CD4-positive, alpha-beta T cell treated with Interleukin-2 at 100 ng/mL for 4 hours (primary cell): ENCODE data around the gene ATE1.
A peak's percentile ranks its signal among the peaks of the same experiment; 100 is the strongest.
"Not testable (repeated sequence)": the region's sequence is repeated elsewhere in the genome, so short reads cannot be mapped to it uniquely, and the experiment has no call there.

Experiments used
- DNase-seq: peaks from one replicate; pipeline ENCODE4 v3.0.0-alpha.2; 2020; ENCODE audit warnings: low spot score

Gene ATE1

DNA sequence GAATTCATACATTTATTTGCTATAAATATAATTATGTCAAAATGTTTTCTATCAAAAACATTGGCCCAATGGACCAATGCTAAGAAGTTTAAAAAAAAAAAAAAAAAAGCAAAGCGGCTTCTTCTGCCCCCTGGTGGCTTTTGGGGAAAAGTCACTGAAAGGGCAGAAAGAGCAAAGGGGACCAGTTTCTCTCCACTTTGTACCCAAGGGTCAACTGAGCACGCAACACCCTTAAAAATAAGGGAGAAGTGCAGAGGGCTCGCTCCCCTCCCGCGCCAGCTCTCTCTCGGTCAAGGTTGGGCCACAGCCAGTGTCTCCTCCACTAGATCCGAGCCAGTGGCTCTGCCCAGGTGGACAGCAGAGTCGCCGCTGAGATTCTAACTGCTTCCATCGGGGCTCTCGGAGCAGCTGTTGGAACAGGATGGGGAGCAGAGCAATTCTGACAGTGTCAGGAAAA, 193.2 kb downstream of the ATE1 start:
- DNase-seq: no peak

DNA sequence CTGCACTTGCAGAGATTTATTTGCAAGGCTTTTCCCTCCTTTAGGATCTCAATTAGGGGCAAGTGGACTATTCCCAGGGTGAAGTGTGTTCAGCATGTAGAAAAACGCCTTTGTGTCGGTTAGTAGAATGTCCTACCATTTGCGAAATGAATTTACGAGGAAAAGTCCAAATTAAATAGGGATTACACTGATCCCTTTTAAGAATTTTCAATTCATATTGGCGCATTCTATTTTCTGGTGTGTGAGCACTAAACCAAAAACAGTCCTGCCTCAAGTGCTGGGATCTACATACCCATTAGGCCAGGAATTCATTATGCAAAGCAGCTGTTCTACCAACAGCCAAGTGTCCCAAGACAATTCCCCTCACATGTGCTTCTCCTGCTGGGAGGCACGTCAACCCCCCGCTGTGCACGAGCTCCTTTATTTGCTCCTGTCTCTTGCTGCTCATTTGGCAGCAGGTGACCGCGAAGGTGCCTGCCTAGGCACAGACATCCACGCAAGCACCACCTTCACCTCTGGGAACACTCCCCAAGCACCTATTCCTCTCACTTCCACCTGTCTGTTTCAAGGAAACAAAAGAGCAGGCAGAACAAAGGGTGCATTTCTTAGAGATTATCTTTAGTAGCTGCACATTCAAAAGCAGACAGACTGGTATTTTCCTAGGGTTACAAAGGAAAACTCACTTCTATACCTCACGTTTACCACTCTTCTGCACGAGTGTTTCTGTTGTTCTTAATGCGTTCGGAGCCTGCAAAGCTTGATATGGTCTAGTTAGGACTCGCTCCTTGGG, 195.0 kb downstream of the ATE1 start:
- DNase-seq: no peak

DNA sequence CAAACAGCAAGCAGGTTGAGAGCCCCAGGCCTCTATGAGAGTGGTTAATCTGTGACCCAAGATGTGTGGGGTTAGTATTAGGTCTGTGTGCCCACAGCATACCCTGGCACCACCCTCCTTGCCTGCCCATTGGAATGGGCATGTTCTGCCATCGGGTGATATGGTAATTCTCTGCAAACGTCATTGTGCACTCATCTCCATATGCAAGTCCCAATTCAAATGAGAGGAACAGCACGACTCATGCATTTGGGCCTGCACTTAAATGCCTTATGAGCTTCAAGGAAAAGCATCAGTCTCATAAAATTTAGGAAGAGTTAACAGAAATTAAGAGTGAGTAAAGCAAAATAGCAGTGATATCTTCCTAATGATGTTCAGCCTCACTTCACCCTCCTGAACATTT, 195.7 kb downstream of the ATE1 start:
- DNase-seq: no peak

GRCh38 chr10:121724282-121724681, 203.5 kb downstream of the ATE1 start:
- DNase-seq: no peak

DNA sequence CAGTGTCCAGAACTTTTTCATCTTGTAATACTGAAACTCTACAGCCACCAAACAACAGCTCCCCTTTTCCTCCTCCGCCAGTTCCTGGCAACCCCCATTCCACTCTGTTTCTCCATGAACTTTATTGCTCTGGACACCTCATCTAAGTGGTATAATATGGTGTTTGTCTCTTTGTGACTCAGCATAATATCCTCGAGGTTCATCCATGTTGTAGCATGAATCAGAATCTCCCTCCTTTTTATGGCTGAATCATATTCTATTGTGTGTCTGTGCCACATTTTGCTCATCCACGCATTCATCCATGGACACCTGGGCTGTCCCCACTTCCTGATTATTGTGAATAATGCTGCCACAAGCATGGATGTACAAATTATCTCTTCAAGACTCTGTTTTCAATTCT, 205.2 kb downstream of the ATE1 start:
- no peak for DNase-seq

DNA sequence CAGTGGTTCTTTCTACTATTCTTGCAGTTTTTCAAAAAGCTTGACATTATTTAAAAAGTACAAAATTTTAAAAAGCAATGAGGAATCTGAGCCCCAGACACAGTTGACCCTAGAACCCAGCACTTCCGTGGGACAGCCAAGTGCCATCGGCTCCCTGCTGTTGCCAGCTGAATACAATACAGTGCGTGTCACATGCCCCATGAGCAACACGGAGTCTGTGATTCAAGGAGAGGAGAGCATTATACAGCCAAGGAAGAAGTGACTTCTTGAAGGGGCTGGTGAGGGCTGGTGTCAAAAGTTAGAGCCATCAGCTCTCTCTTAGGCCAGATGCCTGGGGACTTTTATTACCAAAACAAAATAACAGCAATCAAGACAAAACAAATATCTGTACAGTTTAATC, 206.6 kb downstream of the ATE1 start:
- DNase-seq: no peak

- no peak for DNase-seq
These were observed 211.9 kb downstream of the ATE1 start for GRCh38 chr10:121715969-121716368.

DNA sequence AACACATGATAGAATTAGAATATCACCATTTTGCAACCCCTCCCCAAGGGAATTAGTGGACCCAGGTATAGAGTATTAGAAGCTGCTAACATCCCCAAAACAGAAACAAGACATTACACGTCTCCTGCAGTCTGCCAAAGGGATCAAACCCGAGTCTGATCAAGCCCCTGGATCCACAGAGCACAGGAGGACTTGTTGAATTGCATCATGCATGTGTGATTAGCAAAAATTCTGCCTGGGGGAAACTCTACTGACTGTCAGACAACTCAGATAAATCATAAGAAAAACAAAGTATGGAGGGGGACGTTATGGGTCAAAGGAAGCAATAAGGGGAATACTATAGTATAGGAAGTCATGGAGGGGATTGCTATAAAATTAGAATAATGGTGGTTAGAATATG, 212.8 kb downstream of the ATE1 start:
- DNase-seq: no peak

- DNase-seq: no peak
These were observed 214.3 kb downstream of the ATE1 start for GRCh38 chr10:121713486-121713885.

GRCh38 chr10:121710971-121711370, 216.9 kb downstream of the ATE1 start:
- DNase-seq: no peak

DNA sequence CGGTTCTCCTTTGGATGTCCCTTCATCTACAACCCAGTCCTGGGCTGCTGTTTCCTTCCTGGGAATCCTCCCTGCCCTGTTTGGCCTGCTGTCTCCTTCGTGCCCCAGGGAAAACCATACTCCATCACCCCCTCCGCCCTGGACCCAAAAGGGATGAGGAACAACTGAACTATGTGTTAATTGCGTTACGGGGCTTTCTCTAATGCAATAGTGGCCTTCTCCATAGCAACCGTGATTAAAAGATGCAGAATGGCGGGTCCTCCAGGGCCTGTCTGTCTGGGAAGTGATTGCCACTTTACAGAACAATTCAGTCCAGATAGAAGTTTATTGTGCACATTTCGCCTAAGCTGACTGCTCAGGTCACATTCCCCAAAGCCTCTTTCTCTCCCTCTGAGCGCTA, 217.6 kb downstream of the ATE1 start:
- no peak for DNase-seq

DNA sequence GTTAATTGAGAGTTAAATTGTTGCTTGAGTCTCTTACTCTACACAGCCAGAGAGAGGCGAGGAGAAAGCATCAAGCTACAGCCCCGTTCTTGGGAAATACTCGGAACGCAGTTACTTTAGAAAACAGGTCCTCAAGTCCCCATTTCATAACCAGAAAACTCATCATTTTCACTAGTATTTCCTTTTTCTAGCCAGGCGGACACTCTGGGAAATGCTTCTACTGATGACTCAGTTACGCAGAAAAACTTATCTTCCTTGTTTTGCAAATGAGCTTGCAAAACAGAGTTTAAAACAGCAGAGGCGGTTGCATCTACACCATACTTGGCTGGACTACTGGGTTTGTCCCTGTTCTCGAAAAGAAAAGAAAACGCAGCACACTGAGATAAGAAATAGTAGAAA, 218.2 kb downstream of the ATE1 start:
- DNase-seq: no peak

- DNase-seq: no peak
These were observed 218.8 kb downstream of the ATE1 start for GRCh38 chr10:121708728-121709674.

DNA sequence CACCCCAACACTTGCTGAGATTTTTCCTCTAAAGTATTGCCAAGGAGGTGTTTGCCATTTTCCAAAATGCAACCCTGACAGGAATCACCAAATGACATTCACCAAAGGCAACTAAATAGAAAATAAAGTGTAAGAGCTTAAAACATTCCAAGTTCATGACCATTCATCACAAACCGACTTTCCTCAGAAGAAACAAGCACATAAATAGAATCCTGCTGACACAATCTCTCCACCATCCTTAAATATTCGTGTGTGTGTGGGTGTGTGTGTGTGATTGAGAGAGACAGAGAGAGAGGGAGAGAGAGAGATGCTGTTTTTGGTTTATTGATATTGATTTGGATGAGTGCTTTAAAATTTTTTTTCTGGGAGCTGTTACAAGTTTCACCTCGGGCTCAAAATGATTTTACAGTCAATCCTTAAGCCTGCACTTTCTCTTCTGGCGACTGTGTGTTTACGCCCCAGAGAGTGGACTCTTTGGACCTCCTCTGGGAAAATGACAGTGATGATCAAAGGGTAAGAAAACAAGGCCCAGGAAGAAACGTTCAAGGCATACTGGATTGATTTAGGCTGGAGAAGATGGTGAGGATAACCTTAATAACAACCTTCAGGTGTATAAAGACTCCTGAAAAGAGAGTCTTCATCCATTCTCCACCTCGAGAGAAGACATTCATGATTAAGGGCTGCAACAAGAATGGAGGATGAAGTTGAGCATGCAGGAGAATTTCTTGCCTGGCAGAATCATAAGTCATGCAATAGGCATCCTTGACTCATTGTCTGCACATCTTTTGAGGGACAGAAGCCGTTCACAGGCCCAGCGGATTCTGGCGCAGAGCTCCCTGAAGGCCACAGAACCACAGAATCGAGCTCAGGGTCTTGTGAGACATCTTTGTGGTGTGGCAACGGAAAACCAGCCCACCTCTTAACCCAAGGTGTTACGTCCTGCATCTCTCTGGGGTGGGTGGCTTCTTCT, 225.2 kb downstream of the ATE1 start:
- DNase-seq: no peak

DNA sequence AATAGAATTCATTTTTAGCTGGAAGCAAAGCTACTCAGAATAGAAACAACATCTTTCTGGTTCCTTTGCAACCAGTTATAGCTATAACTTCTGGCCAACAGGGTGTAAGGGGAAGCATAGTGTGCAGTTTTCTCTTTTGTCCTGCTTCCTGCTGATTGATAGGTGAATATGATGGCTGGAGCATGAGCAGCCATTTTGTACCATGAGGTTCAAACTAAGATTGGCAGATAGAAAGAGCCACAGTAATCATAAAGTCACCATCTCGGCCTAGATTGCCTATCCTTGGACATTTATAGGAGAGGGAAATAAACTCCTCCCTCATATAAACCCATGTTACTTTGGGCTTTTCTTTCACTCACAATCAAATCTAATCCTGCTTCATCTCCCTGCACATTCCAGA, 227.4 kb downstream of the ATE1 start:
- no peak for DNase-seq

GRCh38 chr10:121699703-121700102, 228.1 kb downstream of the ATE1 start:
- not testable (repeated sequence) for DNase-seq

- DNase-seq: no peak
These were observed 228.9 kb downstream of the ATE1 start for GRCh38 chr10:121698902-121699301.

DNA sequence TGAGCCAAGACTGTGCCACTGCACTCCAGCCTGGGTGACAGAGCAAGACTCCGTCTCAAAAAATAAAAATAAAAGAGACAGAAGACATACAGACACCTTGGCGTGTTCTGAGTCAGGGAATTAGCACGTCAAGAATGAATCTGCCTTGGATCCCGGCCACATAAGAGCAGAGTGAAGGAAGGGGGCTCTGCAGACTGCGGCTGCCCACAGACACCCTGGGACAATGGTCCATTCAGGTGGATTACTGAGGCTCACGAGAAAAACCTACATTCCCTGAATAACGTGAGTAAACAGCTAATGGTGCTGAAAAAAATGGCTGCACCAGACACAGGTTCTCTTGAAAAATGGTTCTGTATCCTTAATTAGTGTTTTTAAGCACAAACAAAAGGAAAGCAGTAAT, 229.5 kb downstream of the ATE1 start:
- no peak for DNase-seq

DNA sequence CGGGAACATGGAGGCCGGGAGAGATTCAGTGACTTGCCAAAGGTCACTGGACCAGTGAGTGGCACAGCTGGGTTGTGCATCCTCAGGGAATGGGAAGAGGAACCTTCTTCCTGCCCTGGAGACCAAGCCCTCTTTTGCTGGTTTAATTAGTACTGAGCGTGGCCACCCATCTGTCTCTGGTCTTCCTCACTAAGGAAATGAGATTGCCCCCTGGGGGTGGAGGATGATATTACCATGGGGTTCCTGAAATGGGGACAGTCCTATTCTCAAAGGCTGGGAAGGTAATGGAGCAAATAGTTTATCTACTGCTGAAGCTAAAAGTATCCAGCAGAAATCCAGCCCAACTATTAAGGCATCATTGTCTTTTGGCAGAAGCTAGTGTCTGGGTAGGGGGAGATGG, 231.0 kb downstream of the ATE1 start:
- DNase-seq: peak; percentile 2

DNA sequence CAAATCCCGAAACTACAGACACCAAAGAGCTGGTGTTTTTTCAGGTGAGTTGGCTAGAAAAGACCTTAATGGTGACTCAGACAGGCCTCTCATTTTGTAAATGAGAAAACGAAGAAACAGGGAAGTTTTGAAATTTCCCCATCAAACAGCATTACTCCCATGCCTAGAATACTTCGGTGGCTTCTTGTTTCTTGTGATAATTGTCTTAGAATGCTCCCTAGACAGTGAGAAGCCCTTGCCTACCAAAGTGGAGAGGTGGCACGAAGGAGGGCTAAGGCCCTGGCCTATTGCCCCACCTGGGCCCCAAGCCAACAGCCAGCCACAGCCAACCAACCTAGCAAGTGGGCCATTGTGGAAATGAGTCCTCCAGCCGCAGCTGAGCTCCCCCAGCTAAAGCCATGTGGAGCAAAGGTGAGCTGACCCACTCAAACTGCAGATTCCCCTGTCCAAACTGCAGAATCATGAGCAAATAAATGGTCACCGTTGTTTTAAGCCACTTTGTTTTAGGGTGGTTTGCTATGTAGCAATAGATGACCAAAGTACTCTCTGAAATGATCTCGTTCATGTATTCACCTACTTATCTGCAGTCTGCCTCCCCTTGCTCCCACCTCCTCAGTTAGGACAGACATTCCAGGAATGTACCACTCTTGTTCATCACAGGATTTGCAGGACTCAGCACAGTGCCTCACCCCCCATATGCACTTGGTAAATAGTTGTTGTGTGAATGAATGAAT, 231.9 kb downstream of the ATE1 start:
- DNase-seq: no peak

DNA sequence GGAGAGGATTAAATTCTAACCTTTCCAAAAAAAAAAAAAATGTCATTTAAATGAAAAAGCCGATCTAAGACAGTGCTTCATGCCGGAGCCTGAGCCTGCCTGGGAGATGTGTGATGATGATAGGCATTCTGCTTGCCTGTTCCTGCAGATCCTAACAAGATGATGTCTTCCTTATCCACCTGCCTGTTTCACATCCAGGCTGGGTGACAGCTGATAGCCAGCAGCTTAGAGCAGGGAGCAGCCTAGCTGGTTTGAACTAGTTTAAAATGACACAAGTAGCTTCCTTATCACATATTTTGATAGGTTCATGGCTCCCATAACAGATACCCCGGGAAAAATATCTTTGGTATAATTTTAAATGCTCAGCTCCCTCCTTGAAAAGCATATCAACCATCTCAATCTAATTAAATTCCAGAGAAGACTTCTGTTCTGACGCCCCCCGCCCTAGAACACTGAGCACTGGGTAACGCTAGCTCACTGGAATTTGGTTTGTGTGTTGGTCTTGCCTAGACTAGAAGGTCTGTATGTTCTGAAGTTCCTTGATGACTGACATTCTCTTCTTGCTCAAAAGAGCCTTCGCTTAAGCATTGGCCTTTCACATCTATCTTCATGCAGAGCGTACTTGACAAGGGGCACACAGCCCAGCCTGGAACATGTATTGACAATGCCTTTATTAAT, 232.7 kb downstream of the ATE1 start:
- DNase-seq: no peak
